Transverse colon (tissue), 3 donors: Measurements from ENCODE around the gene SNX1.
"Not testable (repeated sequence)": the region's sequence is repeated elsewhere in the genome, so short reads cannot be mapped to it uniquely, and the experiment has no call there.

ENCODE experiments used
- POLR2A ChIP-seq: fragments of 450-650 bp; IDR thresholded peaks from one replicate; pipeline ENCODE4 v1.6.1; 2016; ENCODE audit warnings: antibody characterized with exemption, mild to moderate bottlenecking, moderate library complexity
- TF ChIP-seq, protein P1 (sequence below), 5 experiments: fragments of 200-600 bp in 3 of 5; fragments of 450-650 bp in 2 of 5; sonication (generic) in 3 of 5; IDR thresholded peaks; 1 replicate in 2 of 5; 2 replicates in 3 of 5; pipeline ENCODE4 v1.5.1; 2016 to 2017; ENCODE audit warnings: antibody characterized with exemption in 5 of 5, inconsistent platforms in 3 of 5, mild to moderate bottlenecking in 2 of 5, moderate library complexity in 1 of 5

DNA sequence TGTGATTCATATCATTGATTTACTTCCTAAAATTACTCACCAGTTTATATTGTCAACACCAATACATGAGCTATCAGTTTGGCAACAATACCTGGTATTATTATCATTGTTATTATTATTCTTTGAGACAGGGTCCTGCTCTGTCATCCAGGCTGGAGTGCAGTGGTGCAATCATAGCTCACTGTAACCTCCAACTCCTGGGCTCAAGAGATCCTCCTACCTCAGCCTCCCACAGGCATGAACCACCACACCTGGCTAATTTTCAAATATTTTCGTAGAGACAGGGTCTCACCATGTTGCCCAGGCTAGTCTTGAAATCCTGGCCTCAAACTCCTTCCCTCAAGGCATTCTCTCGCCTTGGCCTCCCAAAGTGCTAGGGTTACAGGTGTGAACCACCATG is 22.3 kb upstream of the SNX1 start:
- not testable (repeated sequence) for TF ChIP-seq POLR2A
- TF ChIP-seq, protein P1, sequence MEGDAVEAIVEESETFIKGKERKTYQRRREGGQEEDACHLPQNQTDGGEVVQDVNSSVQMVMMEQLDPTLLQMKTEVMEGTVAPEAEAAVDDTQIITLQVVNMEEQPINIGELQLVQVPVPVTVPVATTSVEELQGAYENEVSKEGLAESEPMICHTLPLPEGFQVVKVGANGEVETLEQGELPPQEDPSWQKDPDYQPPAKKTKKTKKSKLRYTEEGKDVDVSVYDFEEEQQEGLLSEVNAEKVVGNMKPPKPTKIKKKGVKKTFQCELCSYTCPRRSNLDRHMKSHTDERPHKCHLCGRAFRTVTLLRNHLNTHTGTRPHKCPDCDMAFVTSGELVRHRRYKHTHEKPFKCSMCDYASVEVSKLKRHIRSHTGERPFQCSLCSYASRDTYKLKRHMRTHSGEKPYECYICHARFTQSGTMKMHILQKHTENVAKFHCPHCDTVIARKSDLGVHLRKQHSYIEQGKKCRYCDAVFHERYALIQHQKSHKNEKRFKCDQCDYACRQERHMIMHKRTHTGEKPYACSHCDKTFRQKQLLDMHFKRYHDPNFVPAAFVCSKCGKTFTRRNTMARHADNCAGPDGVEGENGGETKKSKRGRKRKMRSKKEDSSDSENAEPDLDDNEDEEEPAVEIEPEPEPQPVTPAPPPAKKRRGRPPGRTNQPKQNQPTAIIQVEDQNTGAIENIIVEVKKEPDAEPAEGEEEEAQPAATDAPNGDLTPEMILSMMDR (IDR thresholded peaks at IDR 0.05), result not testable (repeated sequence)
